Measurements from ENCODE around the gene TOX2.

Gene TOX2

DNA sequence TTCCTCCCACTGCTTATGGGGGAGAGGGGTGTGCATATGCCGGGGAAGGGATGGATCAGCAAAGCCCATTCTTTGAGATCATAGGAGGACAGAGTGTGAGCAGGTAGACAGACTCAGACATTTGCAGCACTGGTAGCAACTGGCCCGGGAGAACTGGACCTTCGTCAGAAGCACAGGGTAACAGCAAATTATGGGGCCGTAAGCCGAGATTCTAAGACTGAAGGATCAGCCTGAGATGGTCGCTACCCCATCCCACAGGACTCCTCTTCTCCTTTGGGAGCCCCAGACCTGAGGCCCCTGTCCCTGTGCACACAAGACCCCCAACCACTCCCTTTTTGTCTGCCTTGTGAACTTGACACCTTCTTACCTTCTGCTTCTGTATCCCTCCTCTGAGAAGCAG is 106.5 kb downstream of the TOX2 start:
- TF ChIP-seq CTCF (conservative IDR thresholded peaks at IDR 0.05; ENCODE audit: low read length): no peak
- H3K4me3 ChIP-seq (ENCODE audit: low read length): no peak overlapping the region
- DNase-seq (ENCODE audit: low read depth): no peak

DNA sequence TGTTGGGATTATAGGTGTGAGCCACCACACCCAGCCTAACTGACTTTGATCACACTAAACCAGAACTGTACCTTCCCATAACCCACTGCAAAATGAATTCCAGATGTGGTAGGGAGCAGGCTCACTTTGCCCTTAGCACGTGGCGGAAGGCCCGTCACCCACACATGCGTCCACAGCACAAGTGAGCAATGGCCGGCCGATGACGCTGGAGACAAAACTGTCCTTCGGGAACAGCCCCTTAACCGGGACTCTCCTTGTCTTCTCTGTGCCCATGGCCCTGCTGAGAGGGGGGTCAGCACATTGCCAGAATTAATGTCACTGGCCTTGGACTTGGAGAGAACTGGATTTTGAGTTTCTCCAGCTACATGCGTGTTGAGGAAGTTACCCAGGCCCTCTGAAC is 107.2 kb downstream of the TOX2 start:
- DNase-seq (ENCODE audit: low read depth): no peak
- H3K4me3 ChIP-seq (ENCODE audit: low read length): no peak overlapping the region
- TF ChIP-seq CTCF (conservative IDR thresholded peaks at IDR 0.05; ENCODE audit: low read length): no peak

DNA sequence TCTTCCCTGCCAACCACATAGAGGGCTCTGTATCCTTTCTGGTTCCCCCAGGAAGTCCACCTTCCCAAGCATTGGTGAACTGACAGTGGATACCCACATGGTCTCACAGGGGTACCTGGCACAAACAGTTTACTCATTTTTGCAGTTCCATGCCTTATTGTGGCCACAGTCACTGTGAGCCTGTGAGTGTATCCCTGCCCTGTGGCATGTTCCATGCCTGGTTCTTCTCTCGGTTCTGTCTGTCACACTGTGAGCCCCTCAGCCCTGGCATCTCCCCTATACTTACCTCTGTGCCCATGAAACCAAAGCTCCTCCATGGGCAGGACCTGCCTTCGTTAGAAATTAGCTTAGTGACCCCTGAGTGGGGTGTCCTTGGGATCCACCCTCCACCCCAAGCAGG is 107.8 kb downstream of the TOX2 start:
- H3K4me3 ChIP-seq (ENCODE audit: low read length): no peak overlapping the region
- DNase-seq (ENCODE audit: low read depth): no peak
- TF ChIP-seq CTCF (conservative IDR thresholded peaks at IDR 0.05; ENCODE audit: low read length): no peak

DNA sequence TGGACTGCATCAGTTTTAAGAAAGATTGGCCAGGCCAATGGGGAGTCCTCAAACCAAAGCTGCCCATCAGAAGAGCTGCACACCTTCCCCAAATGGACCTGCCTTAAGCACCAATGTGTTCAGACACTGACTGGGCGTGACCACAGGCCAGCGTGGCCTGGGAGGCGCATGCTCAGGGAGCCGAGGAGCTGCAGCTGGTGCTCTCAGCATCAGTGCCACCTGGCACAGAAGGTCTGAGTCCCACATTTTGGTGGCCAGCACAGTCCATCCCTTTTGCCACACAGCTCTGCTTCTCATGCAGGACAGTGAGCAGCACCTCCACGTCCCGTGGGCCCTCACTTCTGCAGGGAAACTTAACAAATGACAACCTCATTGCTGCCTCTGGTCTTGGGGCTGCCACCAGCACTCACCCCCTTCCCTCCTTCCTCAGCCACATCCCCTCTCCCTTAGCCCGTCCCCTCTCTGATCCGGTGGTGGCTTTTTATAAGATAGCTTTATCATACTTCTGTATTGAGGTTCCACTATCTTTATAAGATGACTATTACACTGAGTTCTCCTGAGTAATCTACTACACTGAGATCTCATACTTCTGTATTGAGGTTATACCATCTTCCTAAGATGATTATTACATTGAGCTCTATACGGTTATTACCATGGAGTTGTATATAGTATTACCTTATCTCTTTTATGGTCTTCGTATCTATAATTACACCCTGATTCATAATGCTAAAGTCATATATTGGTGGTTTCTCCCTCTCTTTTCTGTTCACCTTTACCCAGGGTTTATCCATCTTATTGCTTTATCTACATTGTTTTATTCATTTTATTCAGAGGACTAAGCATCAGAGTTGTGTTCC is 109.1 kb downstream of the TOX2 start:
- no peak overlapping the region for H3K4me3 ChIP-seq (ENCODE audit: low read length)
- DNase-seq (ENCODE audit: low read depth): no peak
- no peak for TF ChIP-seq CTCF (conservative IDR thresholded peaks at IDR 0.05; ENCODE audit: low read length)

GRCh38 chr20:44024820-44025580 is 110.3 kb downstream of the TOX2 start:
- no peak overlapping the region for H3K4me3 ChIP-seq (ENCODE audit: low read length)
- DNase-seq (ENCODE audit: low read depth): no peak
- no peak for TF ChIP-seq CTCF (conservative IDR thresholded peaks at IDR 0.05; ENCODE audit: low read length)

DNA sequence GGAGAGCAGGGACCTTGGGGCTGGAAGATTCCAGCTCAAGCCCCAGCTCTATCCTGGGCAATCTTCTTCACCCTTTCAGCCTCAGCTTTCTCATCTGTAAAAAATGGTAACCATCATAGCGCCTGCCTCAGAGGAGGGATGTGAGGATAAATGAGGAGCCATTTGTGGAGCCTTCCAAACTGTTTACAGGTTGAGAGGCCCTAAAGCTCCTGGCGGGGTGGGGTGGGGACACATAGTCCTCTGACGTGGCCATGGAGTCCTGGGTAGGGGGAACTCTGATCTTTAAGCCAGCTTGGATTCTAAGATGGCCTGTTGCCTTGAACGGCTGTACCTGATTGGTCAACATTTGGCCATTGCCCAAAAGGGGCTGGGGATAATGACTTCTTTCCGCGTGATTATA is 111.1 kb downstream of the TOX2 start:
- no peak for TF ChIP-seq CTCF (conservative IDR thresholded peaks at IDR 0.05; ENCODE audit: low read length)
- DNase-seq (ENCODE audit: low read depth): no peak
- H3K4me3 ChIP-seq (ENCODE audit: low read length): no peak overlapping the region

Data from AG10803 (cell line).